H1 (cell line): Measurements from ENCODE around the gene SLC6A19. TPM values are rescaled to one million over a fixed set of nuclear protein-coding genes. Genes with fewer than 3 reads are reported as not detected.

ENCODE experiments used
- BRCA1 ChIP-seq: IDR thresholded peaks from 2 replicates; pipeline ENCODE4 v1.6.1; 2012; ENCODE audit warnings: low read depth, low read length, improper control_type of control experiment
- CHD7 ChIP-seq: fragments of 300-600 bp; sonication (generic); IDR thresholded peaks from 2 replicates; pipeline ENCODE4 v1.7.1; 2012; ENCODE audit warnings: low read length, moderate library complexity, mild to moderate bottlenecking, inconsistent platforms; ENCODE audit not compliant: insufficient replicate concordance
- PHF8 ChIP-seq: fragments of 200-600 bp; sonication (generic); conservative IDR thresholded peaks from 2 replicates; pipeline ENCODE4 v1.7.1; 2012; ENCODE audit warnings: low read depth, mild to moderate bottlenecking, inconsistent platforms, low read length, moderate library complexity
- RBBP5 ChIP-seq: IDR thresholded peaks from 2 replicates; pipeline ENCODE4 v1.7.1; 2012; ENCODE audit warnings: low read depth, mild to moderate bottlenecking, inconsistent platforms, low read length, moderate library complexity, borderline replicate concordance
- SUZ12 ChIP-seq: fragments of 200-600 bp; sonication (generic); IDR thresholded peaks from 2 replicates; pipeline ENCODE4 v1.6.1; 2012; ENCODE audit warnings: mild to moderate bottlenecking, inconsistent platforms, low read length, moderate library complexity, mixed read lengths
- TAF1 ChIP-seq: IDR thresholded peaks from 2 replicates; pipeline ENCODE4 v1.6.1; 2011; ENCODE audit warnings: mild to moderate bottlenecking, low read depth, low read length
- polyA plus RNA-seq, 7 experiments: library from polyadenylated mRNA; depleted of rRNA in 3 of 7; stranded (reverse) in 5 of 7; unstranded in 2 of 7; fragments of >200 nt in 5 of 7; fragments of 200-250 nt in 2 of 7; gene quantifications; 1 replicate in 5 of 7; 2 replicates in 1 of 7; 4 replicates in 1 of 7; pipeline versions ENCODE4 v1.2.1 to v1.2.3, GENCODE V29; 2011 to 2013; ENCODE audit warnings: missing spikeins in 2 of 7, mixed read lengths in 2 of 7
- total RNA-seq: library from RNA; stranded (reverse); fragmentation: NEBNext Ultra II Directional; extraction: Animal tissue kit (Norgen Biotek cat#: 25700); gene quantifications from 2 replicates; pipeline ENCODE4 v1.2.1, GENCODE V29; 2021

The SLC6A19 gene
- total and polyA plus RNA-seq, 2 of the 8 experiments (the other 6 are each of a cell fraction or from before 2014, with no cell fraction given), result 0.02 TPM; not detected in 1

DNA sequence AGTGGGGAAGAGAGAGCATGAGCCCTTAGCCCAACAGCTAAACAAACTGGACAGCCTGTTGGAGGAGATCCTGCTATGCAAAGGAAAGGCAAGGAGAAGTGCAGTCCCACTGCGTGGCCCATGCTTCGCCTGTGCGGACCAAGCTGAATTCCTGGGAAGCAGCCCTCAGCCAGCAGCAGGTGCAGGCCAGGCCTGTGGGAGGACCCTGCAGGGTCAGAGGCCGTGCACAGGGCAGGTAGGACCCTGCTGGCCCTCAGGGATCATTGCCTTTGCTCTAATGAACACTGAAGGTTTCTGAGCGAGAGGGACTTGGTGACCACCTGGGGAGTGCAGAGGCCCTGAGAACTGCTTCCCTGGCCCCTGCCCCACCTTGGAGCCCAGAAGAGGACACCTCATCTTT is 6.0 kb upstream of the SLC6A19 start (continued):
- no peak for TF ChIP-seq CHD7
- TF ChIP-seq TAF1, result no peak
- no peak for TF ChIP-seq RBBP5
- no peak for TF ChIP-seq SUZ12
- no peak for TF ChIP-seq PHF8
- no peak for TF ChIP-seq BRCA1
